RCC 7860 (cell line): ENCODE results near the gene KRTAP5-3.

Source experiments
- DNase-seq: peaks from one replicate; pipeline ENCODE4 v3.0.0-alpha.2; 2015; ENCODE audit warnings: low spot score
- FAIRE-seq: peaks from 2 replicates; lab custom pipeline; 2012; peaks lifted over from hg19 to GRCh38; lab: Jason Lieb, UNC

KRTAP5-3 gene

DNA sequence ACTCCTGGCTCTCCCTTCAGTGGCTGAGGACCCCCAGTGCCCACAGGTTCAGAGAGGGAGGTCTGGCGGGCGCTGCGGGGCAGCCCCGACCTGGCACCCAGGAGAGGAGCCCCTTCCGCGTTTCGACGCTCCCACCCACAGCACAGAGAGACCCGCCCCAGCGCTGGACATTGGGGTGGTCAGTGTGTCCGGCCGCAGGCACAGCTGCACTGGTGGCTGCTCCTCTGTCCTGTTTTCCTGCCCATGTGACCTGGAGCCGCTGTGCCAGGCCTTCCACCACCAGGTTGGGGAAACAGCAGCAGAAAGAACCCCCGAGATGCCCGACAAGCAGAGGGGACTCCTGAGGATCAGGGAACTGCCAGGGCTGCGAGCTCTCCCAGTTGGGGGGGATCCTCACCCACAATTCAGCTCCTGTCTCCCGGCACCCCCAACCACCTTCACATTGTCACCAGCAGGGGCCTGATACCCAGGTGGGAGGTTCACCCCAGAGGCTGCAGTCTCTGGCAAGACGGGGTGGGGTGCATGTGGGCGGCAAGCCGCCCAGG, 35.0 kb upstream of the KRTAP5-3 start:
- no peak for DNase-seq
- no peak for FAIRE-seq

DNA sequence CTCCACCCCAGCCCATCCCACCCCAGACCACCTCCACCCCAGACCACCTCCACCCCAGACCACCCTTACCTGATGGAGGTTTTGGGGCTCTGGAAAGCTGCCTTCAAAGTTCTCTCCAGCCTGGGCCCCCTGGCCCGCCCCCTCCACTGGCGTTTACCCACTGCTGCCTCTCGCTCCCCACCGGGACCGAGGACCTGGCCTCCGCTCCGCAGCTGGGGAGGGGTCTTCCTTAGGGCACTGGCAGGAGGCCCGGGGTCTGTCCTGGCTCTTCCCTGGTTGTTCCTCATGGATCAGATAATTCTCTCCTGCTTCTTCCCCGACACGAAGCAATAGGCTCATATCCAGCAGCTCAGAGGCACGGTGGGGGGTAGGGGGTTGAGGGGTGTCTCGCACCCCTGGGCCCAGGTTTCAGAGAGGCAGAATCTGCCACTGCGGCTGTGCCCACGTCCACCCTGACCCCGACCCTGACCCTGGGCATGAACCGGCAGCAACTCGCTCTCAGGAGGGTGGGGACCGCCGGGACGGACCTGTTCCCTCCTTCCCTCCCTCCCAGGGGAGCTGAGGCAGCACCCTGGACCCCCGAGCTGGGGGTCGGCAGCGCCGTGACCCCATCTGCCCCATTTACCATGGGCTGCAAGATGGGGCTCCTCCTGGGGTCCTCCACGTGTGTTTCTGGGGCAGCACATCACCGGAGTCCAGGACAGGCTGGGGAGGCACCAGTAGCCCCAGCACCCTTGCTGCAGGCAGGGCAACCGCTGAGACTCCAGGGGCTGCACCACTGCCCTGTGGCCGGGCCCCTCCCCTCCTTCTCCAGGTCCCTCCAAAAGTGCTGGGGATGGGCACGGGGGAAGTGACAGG, 34.3 kb upstream of the KRTAP5-3 start:
- DNase-seq (no peak), FAIRE-seq (no peak)

DNA sequence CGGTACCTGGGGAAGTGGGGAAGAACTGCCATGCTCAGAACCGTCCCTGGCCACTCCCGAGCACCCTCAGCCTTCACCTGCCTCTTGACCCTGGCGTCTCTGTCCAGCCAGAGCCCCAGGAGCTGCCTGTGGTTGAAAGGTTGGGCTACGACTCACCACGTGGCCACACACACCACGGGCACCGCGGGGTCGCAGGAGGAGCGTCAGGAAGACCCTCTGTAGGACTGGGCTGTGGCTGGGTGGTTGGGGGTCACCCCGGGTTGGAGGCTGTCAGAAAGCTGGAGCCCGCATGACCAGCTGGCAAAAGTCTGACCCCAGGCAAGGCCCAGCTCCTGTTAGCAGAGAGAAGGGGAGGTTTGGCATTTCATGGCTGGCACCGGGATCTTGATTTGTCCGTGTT, 32.8 kb upstream of the KRTAP5-3 start:
- no peak for FAIRE-seq

DNA sequence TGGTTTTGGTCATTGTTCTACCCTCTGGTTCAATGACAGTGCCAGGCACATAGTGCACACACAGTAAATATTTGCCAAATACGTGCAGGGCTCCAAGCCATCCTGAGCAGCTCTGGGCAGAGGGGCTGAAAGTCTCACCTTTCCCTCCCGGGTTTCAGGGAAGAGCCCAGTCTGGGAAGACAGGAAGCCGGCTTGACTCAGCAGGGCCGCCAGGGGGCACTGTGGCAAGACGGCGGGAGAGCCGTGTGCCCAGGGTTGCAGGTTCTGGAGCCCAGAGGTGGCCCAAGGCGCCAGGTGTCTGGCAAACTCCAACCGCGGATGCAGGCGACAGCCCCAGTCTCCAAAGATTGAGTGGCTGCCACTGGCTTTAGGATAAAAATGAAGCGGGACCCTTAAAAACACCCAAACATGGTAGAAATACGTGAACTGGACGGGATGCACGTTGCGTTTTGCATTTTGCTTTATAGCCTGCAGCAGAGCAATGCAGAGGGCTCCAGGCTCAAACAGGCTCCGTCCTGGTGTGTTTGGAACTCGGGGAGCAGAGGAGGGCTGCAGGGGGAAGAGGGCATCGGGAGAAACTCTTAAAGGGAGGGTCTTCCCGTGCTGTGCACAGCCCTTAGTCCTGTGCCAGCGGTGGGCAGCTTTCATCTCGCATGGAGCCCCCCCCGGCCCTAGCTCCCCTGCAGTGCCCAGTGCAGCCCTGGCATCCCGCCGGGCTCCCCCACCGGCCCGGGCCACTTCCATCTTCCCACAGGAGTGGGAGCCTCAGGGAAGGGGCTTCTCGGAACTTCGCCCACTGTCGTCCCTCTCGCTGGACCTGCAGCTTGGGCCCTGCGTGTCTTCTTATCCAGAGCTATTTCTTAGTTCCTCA, 32.0 kb upstream of the KRTAP5-3 start:
- DNase-seq (no peak), FAIRE-seq (no peak)

More for the DNA sequence above, 32.8 kb upstream of the KRTAP5-3 start:
- no peak for DNase-seq

DNA sequence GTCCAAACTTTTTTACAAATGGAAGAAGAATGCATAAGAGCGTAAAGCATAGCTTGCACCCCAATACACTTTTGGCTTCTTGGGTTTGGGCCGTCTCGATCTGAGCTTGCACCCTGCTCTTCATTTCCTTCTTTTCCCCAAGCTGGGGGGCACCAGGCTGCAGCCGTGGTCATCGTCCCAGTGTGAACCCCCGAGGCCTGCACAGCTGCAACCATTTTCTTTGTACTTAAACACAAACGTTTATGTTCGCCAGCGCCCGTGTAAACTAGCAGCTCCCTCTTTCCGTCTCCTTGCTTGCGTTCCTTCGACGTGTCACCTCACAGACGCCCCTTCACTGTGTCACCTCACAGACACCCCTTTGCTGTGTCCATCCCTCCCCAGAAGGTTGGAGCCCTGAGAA, 31.4 kb upstream of the KRTAP5-3 start:
- FAIRE-seq (no peak), DNase-seq (no peak)

DNA sequence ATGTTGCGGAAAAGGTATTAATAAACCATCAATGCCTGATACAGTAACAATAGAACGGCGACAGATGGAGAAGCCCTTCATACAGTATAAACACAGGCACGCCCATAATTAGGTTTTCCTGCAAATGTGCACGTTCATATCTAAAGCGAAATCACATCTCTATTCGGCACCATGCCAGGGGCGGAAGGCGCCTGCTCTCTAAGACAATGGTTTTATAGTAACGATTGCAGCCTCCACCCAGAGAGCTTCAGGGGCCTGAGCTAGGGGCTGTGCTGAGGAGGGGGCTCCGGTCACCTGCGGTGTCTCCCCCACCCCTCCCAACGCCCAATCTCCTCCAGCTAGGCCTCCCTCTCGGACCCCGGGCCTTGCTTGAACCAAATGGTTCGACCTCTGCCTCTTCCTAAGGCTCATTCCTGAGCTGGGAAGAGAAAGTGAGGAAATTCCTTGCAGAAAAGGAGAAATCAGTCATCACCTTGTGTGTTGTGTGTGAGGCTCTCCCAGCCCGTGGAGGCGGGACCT, 30.9 kb upstream of the KRTAP5-3 start:
- DNase-seq (no peak), FAIRE-seq (no peak)

- FAIRE-seq (no peak), DNase-seq (no peak)
Measured at GRCh38 chr11:1638344-1638743, 30.1 kb upstream of the KRTAP5-3 start.

- DNase-seq (no peak), FAIRE-seq (no peak)
Measured at GRCh38 chr11:1637628-1638027, 29.4 kb upstream of the KRTAP5-3 start.

GRCh38 chr11:1636291-1636950, 28.2 kb upstream of the KRTAP5-3 start:
- FAIRE-seq (no peak), DNase-seq (no peak)

DNA sequence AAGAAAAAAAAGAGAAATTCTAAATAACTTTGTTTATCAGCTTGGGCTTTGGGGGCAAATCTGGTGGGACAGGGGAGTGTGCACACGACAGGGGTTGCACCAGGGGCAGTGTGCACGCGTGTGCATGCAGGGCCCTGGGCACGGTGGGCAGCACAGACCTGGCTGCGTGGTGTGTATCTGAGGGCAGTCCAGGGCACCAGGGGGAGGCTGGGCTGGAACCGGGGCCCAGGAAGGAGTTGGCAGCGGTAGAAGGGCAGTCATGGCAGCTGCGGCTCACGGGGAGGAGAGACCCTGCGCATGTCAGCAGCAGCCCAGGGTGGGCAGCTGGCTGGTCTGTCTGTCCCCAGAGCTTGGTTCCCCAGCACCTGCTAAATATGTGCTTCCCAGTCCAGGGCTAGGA, 25.6 kb upstream of the KRTAP5-3 start:
- no peak for FAIRE-seq

GRCh38 chr11:1632053-1632714, 23.9 kb upstream of the KRTAP5-3 start:
- DNase-seq (no peak), FAIRE-seq (no peak)

More for the DNA sequence above, 25.6 kb upstream of the KRTAP5-3 start:
- no peak for DNase-seq

DNA sequence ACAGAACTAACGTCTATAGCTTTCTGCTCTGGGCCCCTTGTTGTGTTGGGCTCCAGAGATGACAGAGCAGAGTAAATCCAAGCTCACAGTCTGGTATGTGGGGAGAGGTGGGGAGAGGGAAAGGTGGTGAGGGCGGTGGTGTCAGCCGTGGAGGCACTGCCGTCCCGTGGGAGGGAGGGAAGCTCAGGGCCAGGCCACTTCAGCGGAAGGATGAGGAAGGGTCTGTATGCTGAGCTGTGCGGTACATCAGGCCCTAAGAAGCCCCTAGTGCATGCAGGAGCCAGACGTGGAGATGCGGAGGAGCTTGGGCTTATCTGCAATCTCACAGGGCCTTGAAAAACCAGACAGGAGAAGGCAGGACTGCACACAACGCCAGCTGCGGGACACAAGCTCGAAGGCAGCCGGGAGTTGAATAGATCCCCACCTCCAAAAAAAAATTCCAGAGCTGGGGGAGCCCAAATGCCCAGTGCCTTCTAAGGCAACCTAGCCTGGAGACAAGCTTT, 22.9 kb upstream of the KRTAP5-3 start:
- DNase-seq (no peak), FAIRE-seq (no peak)

DNA sequence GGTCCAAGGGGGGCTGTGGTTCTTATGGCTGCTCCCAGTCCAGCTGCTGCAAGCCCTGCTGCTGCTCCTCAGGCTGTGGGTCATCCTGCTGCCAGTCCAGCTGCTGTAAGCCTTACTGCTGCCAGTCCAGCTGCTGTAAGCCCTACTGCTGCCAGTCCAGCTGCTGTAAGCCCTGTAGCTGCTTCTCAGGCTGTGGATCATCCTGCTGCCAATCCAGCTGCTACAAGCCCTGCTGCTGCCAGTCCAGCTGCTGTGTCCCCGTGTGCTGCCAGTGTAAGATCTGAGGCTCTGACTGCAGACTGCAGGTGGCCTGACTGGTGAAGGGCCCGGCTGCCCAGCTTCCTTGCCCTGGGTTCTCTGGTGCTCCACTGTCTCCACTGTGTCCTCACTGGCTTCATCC, 22.0 kb upstream of the KRTAP5-3 start:
- no peak for DNase-seq
- FAIRE-seq = no peak

GRCh38 chr11:1629326-1630185, 21.3 kb upstream of the KRTAP5-3 start, which contains the start of gene KRTAP5-5:
Gene KRTAP5-5, plus strand, starts transcription at chr11:1629775. Its CDS starts 66 bp downstream, at chr11:1629841.
- DNase-seq = no peak
- FAIRE-seq = no peak

GRCh38 chr11:1628506-1629325, 20.5 kb upstream of the KRTAP5-3 start:
- DNase-seq = no peak
- FAIRE-seq = no peak

- FAIRE-seq = no peak
Measured at GRCh38 chr11:1625541-1625940, 17.3 kb upstream of the KRTAP5-3 start.

GRCh38 chr11:1624621-1625020, 16.4 kb upstream of the KRTAP5-3 start:
- FAIRE-seq (no peak), DNase-seq (no peak)

More at GRCh38 chr11:1625541-1625940, 17.3 kb upstream of the KRTAP5-3 start:
- DNase-seq = no peak

- no peak for FAIRE-seq
Measured at GRCh38 chr11:1623716-1624115, 15.5 kb upstream of the KRTAP5-3 start.

More at GRCh38 chr11:1623716-1624115, 15.5 kb upstream of the KRTAP5-3 start:
- no peak for DNase-seq
